Stomach (tissue), 4 donors: ENCODE data around the gene RIOX2.

Source experiments
- EP300 ChIP-seq: sonication (generic); formaldehyde crosslinking; IDR thresholded peaks from one replicate; pipeline ENCODE4 v1.6.1; 2017; ENCODE audit warnings: antibody characterized with exemption
- POLR2A ChIP-seq, 4 donors: fragments of 450-650 bp; IDR thresholded peaks; one replicate each; pipeline ENCODE4 v1.6.1; 2016; ENCODE audit warnings: antibody characterized with exemption in 4 of 4, control low read depth in 2 of 4, mild to moderate bottlenecking in 1 of 4, moderate library complexity in 1 of 4
- TF ChIP-seq, protein P1 (sequence below), 7 experiments: fragments of 450-650 bp in 4 of 7; fragments of 200-600 bp in 3 of 7; sonication (generic) in 3 of 7; IDR thresholded peaks; one replicate each; pipeline ENCODE4 v1.5.1; 2016 to 2019; ENCODE audit warnings: antibody characterized with exemption in 7 of 7, control low read depth in 2 of 7, mild to moderate bottlenecking in 1 of 7

DNA sequence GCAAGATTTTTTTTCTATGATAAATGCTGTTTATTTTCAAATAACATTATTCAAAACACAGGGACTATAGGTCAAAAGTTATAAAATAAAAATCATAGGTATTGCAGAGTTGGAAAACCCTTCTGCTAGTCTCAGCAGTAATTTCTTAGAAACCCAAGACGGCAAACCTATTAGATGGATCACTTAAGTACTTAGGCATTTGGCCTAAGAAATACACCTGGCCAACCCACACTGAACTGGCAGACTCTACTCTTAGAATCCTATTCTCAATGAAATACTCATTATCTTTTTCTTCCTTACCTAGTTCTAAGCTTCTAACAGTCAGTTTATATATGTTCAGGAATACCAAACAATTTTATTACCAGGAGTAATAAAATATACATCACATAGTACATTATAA, 30.5 kb upstream of the RIOX2 start:
- TF ChIP-seq POLR2A (IDR thresholded peaks at IDR 0.05) (no peak), EP300 (no peak)
- TF ChIP-seq, protein P1, sequence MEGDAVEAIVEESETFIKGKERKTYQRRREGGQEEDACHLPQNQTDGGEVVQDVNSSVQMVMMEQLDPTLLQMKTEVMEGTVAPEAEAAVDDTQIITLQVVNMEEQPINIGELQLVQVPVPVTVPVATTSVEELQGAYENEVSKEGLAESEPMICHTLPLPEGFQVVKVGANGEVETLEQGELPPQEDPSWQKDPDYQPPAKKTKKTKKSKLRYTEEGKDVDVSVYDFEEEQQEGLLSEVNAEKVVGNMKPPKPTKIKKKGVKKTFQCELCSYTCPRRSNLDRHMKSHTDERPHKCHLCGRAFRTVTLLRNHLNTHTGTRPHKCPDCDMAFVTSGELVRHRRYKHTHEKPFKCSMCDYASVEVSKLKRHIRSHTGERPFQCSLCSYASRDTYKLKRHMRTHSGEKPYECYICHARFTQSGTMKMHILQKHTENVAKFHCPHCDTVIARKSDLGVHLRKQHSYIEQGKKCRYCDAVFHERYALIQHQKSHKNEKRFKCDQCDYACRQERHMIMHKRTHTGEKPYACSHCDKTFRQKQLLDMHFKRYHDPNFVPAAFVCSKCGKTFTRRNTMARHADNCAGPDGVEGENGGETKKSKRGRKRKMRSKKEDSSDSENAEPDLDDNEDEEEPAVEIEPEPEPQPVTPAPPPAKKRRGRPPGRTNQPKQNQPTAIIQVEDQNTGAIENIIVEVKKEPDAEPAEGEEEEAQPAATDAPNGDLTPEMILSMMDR (IDR thresholded peaks at IDR 0.05) = no peak
